ENCODE data around the gene ZSCAN26.

The ZSCAN26 gene

DNA sequence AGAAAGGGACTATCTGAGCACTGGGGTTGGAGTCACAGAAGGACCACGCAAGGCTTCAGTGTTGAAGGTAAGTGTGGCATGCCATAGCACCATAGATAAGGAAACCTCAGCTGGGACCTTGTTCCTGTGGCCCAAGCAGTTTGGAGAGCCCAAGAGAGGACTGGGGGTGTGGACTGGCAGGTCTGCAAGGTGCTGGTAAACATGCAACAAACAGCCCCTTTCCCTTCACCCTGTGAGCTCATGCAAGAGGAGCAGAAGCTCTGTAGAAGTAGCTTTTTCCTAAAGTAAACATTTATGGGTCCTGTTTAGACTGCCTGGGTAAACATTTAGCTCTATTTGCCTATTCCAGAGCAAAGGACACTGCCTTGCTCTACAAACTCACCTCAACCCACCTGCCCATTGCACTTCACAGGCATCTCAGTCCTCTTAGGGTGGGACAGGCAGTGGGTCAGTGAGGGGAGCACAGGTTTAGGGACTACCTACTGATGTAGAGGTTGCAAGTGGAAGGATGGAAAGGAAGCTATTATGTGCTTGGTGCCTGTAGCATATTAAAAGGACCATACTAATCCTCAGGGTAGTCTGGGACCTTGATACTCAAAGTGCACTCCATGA is 57.0 kb downstream of the ZSCAN26 start:
- DNase-seq, result no peak

DNA sequence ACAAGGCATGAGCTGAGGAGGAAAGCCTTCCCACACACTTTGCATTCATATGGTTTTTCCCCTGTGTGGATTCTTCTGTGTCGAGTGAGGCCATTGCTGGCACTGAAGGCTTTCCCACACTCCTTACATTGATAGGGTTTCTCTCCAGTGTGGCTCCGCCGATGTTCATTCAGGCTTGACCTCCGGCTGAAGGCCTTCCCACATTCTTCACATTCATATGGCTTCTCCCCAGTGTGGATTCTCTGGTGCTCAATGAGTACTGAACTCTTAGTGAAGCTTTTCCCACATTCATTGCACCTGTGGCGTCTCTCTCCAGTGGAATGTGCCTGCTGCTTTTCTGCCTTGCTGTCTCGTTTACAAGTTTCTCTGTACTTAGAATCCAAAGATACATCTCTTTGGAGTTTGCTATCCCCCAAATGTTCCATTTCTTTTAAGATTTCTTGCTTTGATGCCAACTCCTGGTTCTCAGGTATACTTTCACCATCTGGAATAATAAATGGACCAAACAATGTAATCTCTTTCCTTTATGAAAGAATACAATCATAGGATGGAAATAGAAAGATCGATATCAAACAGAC is 59.5 kb downstream of the ZSCAN26 start:
- no peak for DNase-seq
